Measurements from ENCODE around the gene FOXI2.

FOXI2 gene

DNA sequence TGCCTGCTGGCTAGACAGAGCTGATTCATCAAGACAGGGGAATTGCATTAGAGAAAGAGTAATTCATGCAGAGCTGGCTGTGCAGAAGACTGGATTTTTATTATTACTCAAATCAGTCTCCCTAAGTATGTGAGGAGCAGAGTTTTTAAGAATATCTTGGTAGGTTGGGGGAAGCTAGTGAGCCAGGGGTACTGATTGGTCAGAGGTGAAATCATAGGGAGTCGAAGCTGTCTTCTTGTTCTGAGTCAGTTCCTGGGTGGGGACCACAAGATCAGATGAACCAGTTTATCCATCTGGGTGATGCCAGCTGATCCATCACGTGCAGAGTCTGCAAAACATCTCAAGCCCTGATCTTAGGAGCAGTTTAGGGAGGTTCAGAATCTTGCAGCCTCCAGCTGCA, 39.8 kb downstream of the FOXI2 start:
- Histone ChIP-seq H3K9ac (ENCODE audit: low read depth in 1 of 2, low read length in 2 of 2) (no peak overlapping the region), H3K4me1 (ENCODE audit: control insufficient read depth in 1 of 2, insufficient read depth in 2 of 2, low read length in 2 of 2) (no peaks in the 10 kb centered on the region), H3K4me3 (ENCODE audit: low read depth in 1 of 2, low read length in 2 of 2) (no peak overlapping the region), H3K27me3 (ENCODE audit: control insufficient read depth in 1 of 2, insufficient read depth in 2 of 2, low read length in 2 of 2) (no peaks in the 10 kb centered on the region), H3K27ac (ENCODE audit: low read depth, low read length) (no peak overlapping the region), H3K9me3 (ENCODE audit: control insufficient read depth in 1 of 2, low read length in 2 of 2) (no peaks in the 10 kb centered on the region), H3K36me3 (ENCODE audit: control insufficient read depth in 1 of 2, insufficient read depth in 2 of 2, low read length in 2 of 2) (no peaks in the 10 kb centered on the region)

DNA sequence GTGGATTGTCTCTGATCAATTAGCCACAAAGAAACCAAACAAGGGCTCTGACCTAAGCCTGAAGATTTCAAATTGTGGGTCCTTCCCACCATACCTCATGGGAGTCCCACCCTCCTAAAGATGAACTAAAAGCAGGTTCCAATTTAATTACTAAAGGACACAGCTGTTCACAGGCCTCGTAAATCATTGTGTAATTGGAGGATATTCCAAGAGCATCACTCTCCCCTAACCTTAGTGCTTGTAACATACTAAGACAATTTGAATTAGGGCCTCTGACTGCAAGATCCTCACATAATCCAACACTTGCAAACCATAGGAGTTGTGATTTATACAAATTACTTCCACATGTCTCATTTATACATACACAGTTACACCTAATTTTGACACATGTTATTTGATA, 44.4 kb downstream of the FOXI2 start:
- Histone ChIP-seq H3K36me3 (ENCODE audit: control insufficient read depth in 1 of 2, insufficient read depth in 2 of 2, low read length in 2 of 2) (no peaks in the 10 kb centered on the region), H3K27me3 (ENCODE audit: control insufficient read depth in 1 of 2, insufficient read depth in 2 of 2, low read length in 2 of 2) (no peaks in the 10 kb centered on the region), H3K4me1 (ENCODE audit: control insufficient read depth in 1 of 2, insufficient read depth in 2 of 2, low read length in 2 of 2) (no peaks in the 10 kb centered on the region), H3K9ac (ENCODE audit: low read depth in 1 of 2, low read length in 2 of 2) (no peak overlapping the region), H3K27ac (ENCODE audit: low read depth, low read length) (no peak overlapping the region), H3K4me3 (ENCODE audit: low read depth in 1 of 2, low read length in 2 of 2) (no peak overlapping the region), H3K9me3 (ENCODE audit: control insufficient read depth in 1 of 2, low read length in 2 of 2) (no peaks in the 10 kb centered on the region)

DNA sequence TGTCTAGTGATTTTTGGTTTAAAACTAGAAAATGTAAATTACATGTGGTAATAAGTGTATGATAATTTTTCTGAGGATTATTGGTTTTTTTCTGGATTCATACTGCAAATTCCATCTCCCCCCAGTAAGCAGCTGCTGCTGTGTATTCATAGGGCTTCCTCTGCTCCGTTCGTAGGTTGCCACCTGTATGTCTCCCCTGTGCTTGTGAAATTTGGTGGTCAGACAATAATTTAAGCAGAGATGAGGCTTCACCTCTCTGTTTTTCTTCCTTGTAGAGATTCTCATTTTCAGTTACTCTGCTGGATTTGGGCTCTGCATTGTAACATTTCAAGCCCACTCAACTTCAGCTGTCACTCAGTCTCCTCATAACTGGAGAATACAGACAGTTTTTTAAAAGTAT, 50.9 kb downstream of the FOXI2 start:
- Histone ChIP-seq H3K27ac (ENCODE audit: low read depth, low read length) (no peak overlapping the region), H3K27me3 (ENCODE audit: control insufficient read depth in 1 of 2, insufficient read depth in 2 of 2, low read length in 2 of 2) (no peaks in the 10 kb centered on the region), H3K9ac (ENCODE audit: low read depth in 1 of 2, low read length in 2 of 2) (no peak overlapping the region), H3K4me1 (ENCODE audit: control insufficient read depth in 1 of 2, insufficient read depth in 2 of 2, low read length in 2 of 2) (no peaks in the 10 kb centered on the region), H3K36me3 (ENCODE audit: control insufficient read depth in 1 of 2, insufficient read depth in 2 of 2, low read length in 2 of 2) (no peaks in the 10 kb centered on the region), H3K4me3 (ENCODE audit: low read depth in 1 of 2, low read length in 2 of 2) (no peak overlapping the region), H3K9me3 (ENCODE audit: control insufficient read depth in 1 of 2, low read length in 2 of 2) (no peaks in the 10 kb centered on the region)

DNA sequence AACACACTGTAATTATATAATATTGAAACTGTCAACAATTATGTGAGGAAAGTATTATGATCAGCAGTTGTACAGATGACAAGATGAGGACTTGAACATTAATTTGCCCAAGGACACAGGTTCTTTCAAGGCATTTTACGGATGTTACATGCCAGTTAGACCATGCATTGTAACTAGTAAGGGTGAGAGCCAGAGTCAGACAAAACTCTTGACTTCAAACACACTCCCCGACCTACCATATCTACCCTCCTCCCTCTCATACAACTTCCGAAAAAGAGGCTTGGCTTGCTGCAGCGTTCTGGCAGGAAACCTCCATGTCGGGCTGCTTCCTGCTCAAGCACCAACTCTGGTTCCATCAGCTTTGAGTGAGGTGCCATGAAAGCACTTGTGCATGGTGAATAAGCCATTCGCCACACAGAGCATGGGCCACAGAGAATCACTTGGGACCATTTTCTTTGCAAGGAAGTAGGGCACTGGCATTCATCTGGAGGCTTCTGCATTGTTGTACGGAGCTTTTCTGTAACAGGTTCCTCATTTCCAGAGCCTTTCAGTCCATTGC, 53.2 kb downstream of the FOXI2 start:
- no peaks in the 10 kb centered on the region for H3K4me1 ChIP-seq (ENCODE audit: control insufficient read depth in 1 of 2, insufficient read depth in 2 of 2, low read length in 2 of 2)
- no peaks in the 10 kb centered on the region for H3K36me3 ChIP-seq (ENCODE audit: control insufficient read depth in 1 of 2, insufficient read depth in 2 of 2, low read length in 2 of 2)
- no peak overlapping the region for H3K27ac ChIP-seq (ENCODE audit: low read depth, low read length)
- no peaks in the 10 kb centered on the region for H3K27me3 ChIP-seq (ENCODE audit: control insufficient read depth in 1 of 2, insufficient read depth in 2 of 2, low read length in 2 of 2)
- no peak overlapping the region for H3K9ac ChIP-seq (ENCODE audit: low read depth in 1 of 2, low read length in 2 of 2)
- no peak overlapping the region for H3K4me3 ChIP-seq (ENCODE audit: low read depth in 1 of 2, low read length in 2 of 2)
- no peaks in the 10 kb centered on the region for H3K9me3 ChIP-seq (ENCODE audit: control insufficient read depth in 1 of 2, low read length in 2 of 2)
